H9 (cell line): Measurements from ENCODE around the gene UTP11. TPM values are rescaled to one million over a fixed set of nuclear protein-coding genes. Genes with fewer than 3 reads are reported as not detected.

ENCODE experiments used
- DNase-seq: peaks from one replicate; pipeline ENCODE4 v3.0.0-alpha.2; 2017
- H2AFZ ChIP-seq: one replicate; pipeline ENCODE4 v1.6.1; 2013; ENCODE audit warnings: mild to moderate bottlenecking, low read length, control low read depth, moderate library complexity
- H2AK5ac ChIP-seq: 2 replicates; pipeline ENCODE4 v1.6.1; 2013; ENCODE audit warnings: low read length, control low read depth, mixed read lengths; ENCODE audit not compliant: insufficient read length
- H2BK120ac ChIP-seq: one replicate; pipeline ENCODE4 v1.6.1; 2013; ENCODE audit warnings: low read depth, mild to moderate bottlenecking, low read length, control low read depth, inconsistent platforms; ENCODE audit not compliant: poor library complexity, severe bottlenecking
- H2BK12ac ChIP-seq: 2 replicates; pipeline ENCODE4 v1.6.1; 2013; ENCODE audit warnings: low read length, control low read depth, mixed read lengths, low read depth; ENCODE audit not compliant: insufficient read length
- H2BK15ac ChIP-seq: 2 replicates; pipeline ENCODE4 v1.6.1; 2013; ENCODE audit warnings: low read depth, low read length, control low read depth
- H2BK20ac ChIP-seq: one replicate; pipeline ENCODE4 v1.6.1; 2013; ENCODE audit warnings: low read depth, mild to moderate bottlenecking, low read length, control low read depth, inconsistent platforms; ENCODE audit not compliant: poor library complexity, severe bottlenecking
- H2BK5ac ChIP-seq: 2 replicates; pipeline ENCODE4 v1.6.1; 2013; ENCODE audit warnings: low read length, control low read depth, mixed read lengths; ENCODE audit not compliant: insufficient read length
- H3K14ac ChIP-seq: 2 replicates; pipeline ENCODE4 v1.6.1; 2013; ENCODE audit warnings: low read length, control low read depth; ENCODE audit not compliant: insufficient read depth
- H3K18ac ChIP-seq: 2 replicates; pipeline ENCODE4 v1.6.1; 2013; ENCODE audit warnings: low read depth, mild to moderate bottlenecking, mixed read lengths, low read length, control low read depth; ENCODE audit not compliant: insufficient read length
- H3K23ac ChIP-seq: 2 replicates; pipeline ENCODE4 v1.6.1; 2013; ENCODE audit warnings: low read length, control low read depth, mixed read lengths, low read depth; ENCODE audit not compliant: insufficient read length
- H3K23me2 ChIP-seq: 2 replicates; pipeline ENCODE4 v1.6.1; 2013; ENCODE audit warnings: low read depth, mild to moderate bottlenecking, mixed read lengths, low read length, control low read depth; ENCODE audit not compliant: insufficient read length, poor library complexity, severe bottlenecking
- H3K27ac ChIP-seq: 2 replicates; pipeline ENCODE4 v1.5.1; 2013; ENCODE audit warnings: low read length, control low read depth, mixed read lengths, low read depth; ENCODE audit not compliant: insufficient read length
- H3K27me3 ChIP-seq: 2 replicates; pipeline ENCODE4 v1.6.1; 2013; ENCODE audit warnings: low read length, control low read depth, inconsistent platforms; ENCODE audit not compliant: insufficient read depth
- H3K4ac ChIP-seq: 2 replicates; pipeline ENCODE4 v1.6.1; 2013; ENCODE audit warnings: low read depth, mild to moderate bottlenecking, control low read depth, inconsistent platforms, low read length, moderate library complexity
- H3K4me1 ChIP-seq: 2 replicates; pipeline ENCODE4 v1.6.1; 2013; ENCODE audit warnings: low read length, control low read depth, inconsistent platforms; ENCODE audit not compliant: insufficient read depth
- H3K4me2 ChIP-seq: 2 replicates; pipeline ENCODE4 v1.6.1; 2013; ENCODE audit warnings: low read length, control low read depth, mixed read lengths; ENCODE audit not compliant: insufficient read length, insufficient read depth
- H3K56ac ChIP-seq: 2 replicates; pipeline ENCODE4 v1.6.1; 2013; ENCODE audit warnings: low read depth, mild to moderate bottlenecking, mixed read lengths, low read length, control low read depth; ENCODE audit not compliant: insufficient read length
- H3K79me1 ChIP-seq: 2 replicates; pipeline ENCODE4 v1.6.1; 2013; ENCODE audit warnings: low read depth, mild to moderate bottlenecking, moderate library complexity, low read length, control low read depth, inconsistent platforms; ENCODE audit not compliant: insufficient read depth, poor library complexity, severe bottlenecking
- H3K79me2 ChIP-seq: 2 replicates; pipeline ENCODE4 v1.6.1; 2013; ENCODE audit warnings: low read length, control low read depth, inconsistent platforms; ENCODE audit not compliant: insufficient read depth
- H3K9ac ChIP-seq: 2 replicates; pipeline ENCODE4 v1.6.1; 2013; ENCODE audit warnings: low read length, control low read depth, mixed read lengths; ENCODE audit not compliant: insufficient read length; ENCODE audit errors: extremely low read depth
- H3K9me3 ChIP-seq: one replicate; pipeline ENCODE4 v1.6.1; 2013; ENCODE audit warnings: low read depth, low read length, inconsistent platforms; ENCODE audit not compliant: control insufficient read depth
- H3T11ph ChIP-seq: one replicate; pipeline ENCODE4 v1.6.1; 2013; ENCODE audit warnings: mild to moderate bottlenecking, low read length, control low read depth, inconsistent platforms
- H4K20me1 ChIP-seq: one replicate; pipeline ENCODE4 v1.6.1; 2013; ENCODE audit not compliant: control insufficient read depth, insufficient read length, insufficient read depth
- H4K5ac ChIP-seq: 2 replicates; pipeline ENCODE4 v1.6.1; 2013; ENCODE audit warnings: low read depth, mild to moderate bottlenecking, mixed read lengths, low read length, control low read depth; ENCODE audit not compliant: insufficient read length
- H4K8ac ChIP-seq: replicated peaks from 2 replicates; pipeline ENCODE4 v1.6.1; 2013; ENCODE audit warnings: low read length, control low read depth, mixed read lengths, low read depth; ENCODE audit not compliant: insufficient read length
- H4K91ac ChIP-seq: 2 replicates; pipeline ENCODE4 v1.6.1; 2013; ENCODE audit warnings: low read depth, mild to moderate bottlenecking, moderate library complexity, mixed read lengths, low read length, control low read depth; ENCODE audit not compliant: insufficient read length
- H3K27ac Mint-ChIP-seq, 3 experiments: 2 replicates in 2 of 3; 3 replicates in 1 of 3; pipeline ENCODE4 v1.8.0; 2020 to 2021; ENCODE audit warnings: mixed read lengths in 3 of 3, mild to moderate bottlenecking in 1 of 3, moderate library complexity in 1 of 3
- H3K27me3 Mint-ChIP-seq: 2 replicates; pipeline ENCODE4 v1.8.0; 2021; ENCODE audit warnings: low read depth, mild to moderate bottlenecking, moderate library complexity, mixed read lengths
- H3K36me3 Mint-ChIP-seq, 3 experiments: 2 replicates in 2 of 3; 3 replicates in 1 of 3; pipeline ENCODE4 v1.8.0; 2020 to 2021; ENCODE audit warnings: low read depth in 3 of 3, mixed read lengths in 3 of 3; ENCODE audit not compliant: insufficient read depth in 1 of 3
- H3K4me1 Mint-ChIP-seq, 2 experiments: 2 replicates each; pipeline ENCODE4 v1.8.0; 2020; ENCODE audit warnings: mixed read lengths in 2 of 2
- H3K4me3 Mint-ChIP-seq, 2 experiments: 2 replicates in 1 of 2; 3 replicates in 1 of 2; pipeline ENCODE4 v1.8.0; 2020 to 2021; ENCODE audit warnings: mild to moderate bottlenecking in 2 of 2, mixed read lengths in 2 of 2, moderate library complexity in 1 of 2
- H3K9me3 Mint-ChIP-seq, 2 experiments: 2 replicates in 1 of 2; 3 replicates in 1 of 2; pipeline ENCODE4 v1.8.0; 2020; ENCODE audit warnings: mild to moderate bottlenecking in 2 of 2, mixed read lengths in 2 of 2, moderate library complexity in 1 of 2
- CTCF ChIP-seq: fragments of 200-600 bp; sonication (generic); conservative IDR thresholded peaks from 3 replicates; pipeline ENCODE4 v1.8.0; 2021; ENCODE audit warnings: antibody characterized with exemption, mild to moderate bottlenecking
- WGBS: extraction: QIAGEN DNeasy Blood & Tissue Kit; methylation state at CpG from one replicate; pipeline ENCODE4 v1.1.7; 2013; ENCODE audit warnings: missing lambda C conversion rate, low lambda C conversion rate, mixed read lengths; ENCODE audit not compliant: insufficient read length; ENCODE audit errors: extremely low coverage; 5-methylcytosine and 5-hydroxymethylcytosine counted together
- total RNA-seq: library from RNA; stranded (reverse); gene quantifications from 2 replicates; pipeline ENCODE4 v1.2.1, GENCODE V29; 2021

The UTP11 gene
- total RNA-seq, 1 experiment from 2014 or later, result 63.1 TPM

- H3K27me3 ChIP-seq, result peaks cover 10% of the 10 kb centered on the region; the same call in 1 of the 2 replicates
- peaks cover 2 to 4% of the 10 kb centered on the region in 2 experiments; a peak in 3 of 5 replicates for H3K9me3 Mint-ChIP-seq
- H2BK20ac ChIP-seq, result no peak overlapping the region
- H3K18ac ChIP-seq, result no peak overlapping the region
- DNase-seq, result no peak
- H3K9ac ChIP-seq, result no peak overlapping the region
- H3K79me2 ChIP-seq, result no peaks in the 10 kb centered on the region; the same call in 1 of the 2 replicates
- H3K27me3 Mint-ChIP-seq, result peaks cover 56% of the 10 kb centered on the region
- no peak overlapping the region for H2BK12ac ChIP-seq
- no peak overlapping the region for H4K8ac ChIP-seq
- H3K36me3 Mint-ChIP-seq, result peaks cover 16 to 33% (median 32%) of the 10 kb centered on the region in 3 experiments
- H4K20me1 ChIP-seq, result no peaks in the 10 kb centered on the region
- no peak overlapping the region for H2BK5ac ChIP-seq
- H3K4ac ChIP-seq, result no peak overlapping the region
- 0 out of 7 replicates have a peak overlapping the region, but pooled peaks of 1 of the 3 experiments have one; percentile 22 for H3K27ac Mint-ChIP-seq
- no peak overlapping the region for H2AFZ ChIP-seq
- no peak overlapping the region for H4K91ac ChIP-seq
- H2AK5ac ChIP-seq, result no peak overlapping the region
- WGBS, result no CpG with 5 or more reads among the region's 70 CpGs
- no peak overlapping the region for H3K27ac ChIP-seq
- H3T11ph ChIP-seq, result no peak overlapping the region
- no peak overlapping the region for H2BK120ac ChIP-seq
- no peaks in the 10 kb centered on the region for H3K9me3 ChIP-seq
- no peaks in the 10 kb centered on the region for H3K79me1 ChIP-seq
- no peak overlapping the region for H2BK15ac ChIP-seq
- TF ChIP-seq CTCF, result no peak
- no peak overlapping the region for H3K23ac ChIP-seq
- peak overlapping the region; percentile 68 for H3K4me2 ChIP-seq
- peaks cover 35 to 54% of the 10 kb centered on the region in 2 experiments for H3K4me1 Mint-ChIP-seq
- no peak overlapping the region for H4K5ac ChIP-seq
- H3K4me1 ChIP-seq, result peaks cover 1% of the 10 kb centered on the region; the same call in 1 of the 2 replicates
- no peak overlapping the region for H3K14ac ChIP-seq
- H3K23me2 ChIP-seq, result peaks cover 22% of the 10 kb centered on the region
- H3K56ac ChIP-seq, result no peak overlapping the region
- peak overlapping the region; percentile 79 to 98 for H3K4me3 Mint-ChIP-seq
Observed at GRCh38 chr1:38044221-38045215, 32.0 kb downstream of the UTP11 start.
